ENCODE results near the gene UROC1. TPM values are rescaled to one million over a fixed set of nuclear protein-coding genes. Genes with fewer than 3 reads are reported as not detected.

The UROC1 gene
- total RNA-seq, 1 donor from 2014 or later, result not detected

- H3K27ac Mint-ChIP-seq, result no peak overlapping the region
- no peaks in the 10 kb centered on the region for H3K9me3 Mint-ChIP-seq
- H3K4me1 Mint-ChIP-seq, result no peaks in the 10 kb centered on the region
- intact Hi-C loops (cut with micrococcal nuclease), result no loop called here
- peaks cover 12% of the 10 kb centered on the region for H3K36me3 Mint-ChIP-seq (ENCODE audit: low read depth)
- H3K4me3 Mint-ChIP-seq, result no peak overlapping the region
- DNase-seq, result no peak
- no peaks in the 10 kb centered on the region for H3K27me3 Mint-ChIP-seq
Measured at GRCh38 chr3:126448136-126448892, 69.3 kb downstream of the UROC1 start.

DNA sequence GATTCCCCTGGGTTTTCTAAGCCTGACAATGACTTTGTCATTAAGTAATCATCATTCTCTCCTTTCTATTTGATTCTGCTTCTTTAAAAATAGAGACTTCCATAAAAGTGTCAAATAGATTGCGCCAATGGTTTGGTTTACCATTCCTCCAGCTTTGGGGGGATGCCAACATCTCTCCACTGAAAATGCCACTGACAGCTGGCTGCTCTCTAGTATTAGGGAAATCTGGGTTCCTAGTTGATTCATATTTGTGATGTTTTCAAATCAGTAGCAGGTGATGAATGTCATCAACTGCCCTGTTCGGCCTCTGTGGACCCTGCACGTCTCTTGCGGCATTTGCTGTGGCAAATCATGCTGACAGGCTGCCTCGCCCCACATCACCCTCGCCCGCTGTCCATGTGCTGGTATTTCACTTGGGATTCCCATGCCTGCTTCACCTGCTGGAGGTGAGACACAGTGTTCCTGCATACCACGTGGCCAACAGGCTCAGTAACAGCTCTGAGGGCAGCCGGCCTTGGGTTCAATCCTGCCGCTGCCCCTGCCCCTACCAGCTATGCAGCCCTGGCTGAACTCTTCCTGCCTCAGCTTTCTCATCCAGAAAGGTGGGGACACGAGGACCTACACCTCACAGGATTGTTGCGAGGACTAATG lies 70.0 kb downstream of the UROC1 start:
- Mint-ChIP-seq H3K36me3 (ENCODE audit: low read depth) (peaks cover 12% of the 10 kb centered on the region), H3K4me3 (no peak overlapping the region), H3K27me3 (no peaks in the 10 kb centered on the region), H3K4me1 (no peaks in the 10 kb centered on the region), H3K27ac (no peak overlapping the region), H3K9me3 (no peaks in the 10 kb centered on the region)
- DNase-seq, result no peak
- intact Hi-C loops (cut with micrococcal nuclease), result no loop called here

DNA sequence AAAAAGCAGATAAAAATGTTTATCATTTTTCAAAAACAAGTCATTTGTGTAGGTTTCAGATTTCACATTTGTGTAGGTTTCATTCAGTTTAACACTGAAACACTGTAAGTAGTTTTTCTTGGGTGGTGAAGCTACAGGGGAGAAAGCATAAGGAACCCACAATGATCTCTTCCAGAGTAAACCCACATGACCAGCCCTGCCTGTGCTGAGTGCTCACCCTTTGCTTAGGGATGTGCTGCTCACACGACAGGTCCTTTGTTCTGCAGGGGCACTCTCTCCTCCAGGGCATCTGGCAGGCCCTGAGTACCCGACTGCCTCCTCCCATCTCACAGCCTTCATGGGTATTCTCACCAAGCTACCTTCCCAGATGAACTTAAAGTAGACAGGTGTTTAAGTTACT lies 70.8 kb downstream of the UROC1 start:
- H3K4me3 Mint-ChIP-seq, result no peak overlapping the region
- no peaks in the 10 kb centered on the region for H3K4me1 Mint-ChIP-seq
- peaks cover 12% of the 10 kb centered on the region for H3K36me3 Mint-ChIP-seq (ENCODE audit: low read depth)
- intact Hi-C loops (cut with micrococcal nuclease), result no loop called here
- H3K27me3 Mint-ChIP-seq, result no peaks in the 10 kb centered on the region
- no peak for DNase-seq
- peak overlapping the region; percentile 5 for H3K27ac Mint-ChIP-seq
- H3K9me3 Mint-ChIP-seq, result no peaks in the 10 kb centered on the region

DNA sequence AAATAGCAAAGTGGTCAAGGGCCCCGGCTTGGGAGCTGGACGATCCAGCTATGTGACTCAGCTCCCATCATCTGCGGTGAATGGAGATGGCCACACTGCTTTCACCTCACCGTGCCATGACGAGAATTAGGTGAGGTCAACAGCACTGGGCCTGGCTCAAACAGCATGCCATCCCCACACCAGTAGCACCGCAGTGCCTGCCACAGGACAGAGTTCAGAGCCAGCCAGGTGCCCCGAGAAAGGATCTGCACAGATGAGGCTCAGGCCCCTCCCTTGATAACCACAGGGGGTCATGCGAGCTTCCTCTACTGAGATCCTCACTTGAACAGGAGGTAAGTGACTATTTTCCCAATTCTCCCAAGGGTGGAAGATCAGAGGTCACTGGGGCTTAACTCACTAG lies 71.3 kb downstream of the UROC1 start:
- Mint-ChIP-seq H3K36me3 (ENCODE audit: low read depth) (peaks cover 7% of the 10 kb centered on the region), H3K4me1 (no peaks in the 10 kb centered on the region), H3K27ac (no peak overlapping the region), H3K4me3 (no peak overlapping the region), H3K27me3 (no peaks in the 10 kb centered on the region), H3K9me3 (no peaks in the 10 kb centered on the region)
- intact Hi-C loops (cut with micrococcal nuclease), result no loop called here
- DNase-seq, result no peak

GRCh38 chr3:126445506-126445905 lies 72.1 kb downstream of the UROC1 start:
- Mint-ChIP-seq H3K27ac (no peak overlapping the region), H3K9me3 (no peaks in the 10 kb centered on the region), H3K36me3 (ENCODE audit: low read depth) (peaks cover 7% of the 10 kb centered on the region), H3K4me1 (no peaks in the 10 kb centered on the region), H3K4me3 (no peak overlapping the region), H3K27me3 (no peaks in the 10 kb centered on the region)
- intact Hi-C loops (cut with micrococcal nuclease), result no loop called here
- DNase-seq, result no peak

DNA sequence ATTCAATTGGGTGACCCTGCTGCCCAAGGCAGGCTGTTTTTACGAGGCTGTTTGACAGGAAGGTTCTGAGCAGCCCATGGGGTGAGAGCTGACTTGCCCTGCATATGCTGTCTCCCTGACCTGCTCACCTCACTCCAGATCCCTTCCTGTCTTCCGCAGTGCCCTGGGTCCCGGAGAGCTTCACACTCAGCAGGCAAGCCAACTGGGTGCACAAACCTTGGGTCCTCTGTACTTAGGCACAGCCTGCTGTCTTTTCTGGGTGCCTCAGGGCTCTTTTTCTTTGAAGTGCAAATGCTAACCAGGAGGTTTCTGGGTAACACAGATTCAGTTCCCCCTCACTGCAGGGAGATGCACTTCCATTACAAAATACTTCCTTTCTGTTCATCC lies 74.7 kb downstream of the UROC1 start:
- no peak overlapping the region for H3K27ac Mint-ChIP-seq

GRCh38 chr3:126442094-126442855 lies 75.3 kb downstream of the UROC1 start:
- Mint-ChIP-seq H3K36me3 (ENCODE audit: low read depth) (peaks cover 6% of the 10 kb centered on the region), H3K4me3 (no peak overlapping the region), H3K9me3 (no peaks in the 10 kb centered on the region), H3K4me1 (no peaks in the 10 kb centered on the region), H3K27ac (no peak overlapping the region), H3K27me3 (no peaks in the 10 kb centered on the region)
- intact Hi-C loops (cut with micrococcal nuclease), result no loop called here
- DNase-seq, result no peak

More for the DNA sequence above, 74.7 kb downstream of the UROC1 start:
- DNase-seq, result no peak
- H3K9me3 Mint-ChIP-seq, result no peaks in the 10 kb centered on the region
- peaks cover 6% of the 10 kb centered on the region for H3K36me3 Mint-ChIP-seq (ENCODE audit: low read depth)
- H3K27me3 Mint-ChIP-seq, result no peaks in the 10 kb centered on the region
- no peak overlapping the region for H3K4me3 Mint-ChIP-seq
- intact Hi-C loops (cut with micrococcal nuclease), result no loop called here
- H3K4me1 Mint-ChIP-seq, result no peaks in the 10 kb centered on the region

GRCh38 chr3:126441256-126441880 lies 76.2 kb downstream of the UROC1 start:
- intact Hi-C loops (cut with micrococcal nuclease), result no loop called here
- H3K9me3 Mint-ChIP-seq, result no peaks in the 10 kb centered on the region
- DNase-seq, result no peak
- H3K4me3 Mint-ChIP-seq, result no peak overlapping the region
- no peaks in the 10 kb centered on the region for H3K27me3 Mint-ChIP-seq
- H3K27ac Mint-ChIP-seq, result no peak overlapping the region
- no peaks in the 10 kb centered on the region for H3K4me1 Mint-ChIP-seq
- H3K36me3 Mint-ChIP-seq (ENCODE audit: low read depth), result peaks cover 4% of the 10 kb centered on the region

GRCh38 chr3:126440709-126440995 lies 76.9 kb downstream of the UROC1 start:
- DNase-seq, result no peak
- H3K27me3 Mint-ChIP-seq, result no peaks in the 10 kb centered on the region
- no peak overlapping the region for H3K4me3 Mint-ChIP-seq
- H3K4me1 Mint-ChIP-seq, result no peaks in the 10 kb centered on the region
- H3K9me3 Mint-ChIP-seq, result no peaks in the 10 kb centered on the region
- no peak overlapping the region for H3K27ac Mint-ChIP-seq
- intact Hi-C loops (cut with micrococcal nuclease), result no loop called here
- peaks cover 4% of the 10 kb centered on the region for H3K36me3 Mint-ChIP-seq (ENCODE audit: low read depth)

DNA sequence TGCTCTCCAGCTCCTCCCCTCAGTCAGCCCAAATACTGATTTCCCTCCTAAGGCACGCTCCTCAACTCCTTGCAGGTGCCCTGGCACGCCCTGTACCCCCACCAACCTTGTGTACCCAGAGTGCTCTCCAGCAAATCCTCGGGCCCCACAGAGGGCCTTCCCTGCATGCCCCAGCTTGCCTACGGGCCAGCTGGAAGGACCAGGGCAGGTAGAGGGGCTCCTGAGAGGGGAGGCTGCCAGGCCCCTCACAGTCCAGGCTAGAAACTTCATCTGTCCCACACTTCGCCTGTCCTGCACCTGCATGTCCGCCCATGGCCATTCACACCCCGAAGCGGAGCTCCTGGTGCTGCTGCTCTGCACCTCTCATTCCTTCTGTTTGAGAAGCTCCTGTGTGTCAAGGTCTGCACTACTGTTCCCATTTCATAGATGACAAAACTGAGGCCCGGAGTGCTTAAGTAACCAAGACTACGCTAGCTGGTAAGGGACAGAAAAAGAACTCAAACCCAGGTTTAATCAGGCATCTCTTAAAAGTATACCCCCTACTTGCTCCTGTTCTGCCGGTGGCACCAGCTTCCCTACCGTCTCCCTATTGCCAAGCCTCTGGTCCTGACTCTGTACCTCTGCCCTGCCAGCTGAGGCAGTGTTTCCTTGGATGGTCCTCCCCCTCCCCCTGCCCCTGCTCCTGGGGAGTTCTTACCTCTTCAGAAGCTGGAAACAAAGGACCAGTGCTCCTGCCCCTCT lies 77.4 kb downstream of the UROC1 start:
- Mint-ChIP-seq H3K36me3 (ENCODE audit: low read depth) (peaks cover 4% of the 10 kb centered on the region), H3K27ac (peak overlapping the region; percentile 60), H3K4me1 (no peaks in the 10 kb centered on the region), H3K9me3 (no peaks in the 10 kb centered on the region), H3K27me3 (no peaks in the 10 kb centered on the region), H3K4me3 (no peak overlapping the region)
- intact Hi-C loops (cut with micrococcal nuclease), result no loop called here
- DNase-seq, result no peak

DNA sequence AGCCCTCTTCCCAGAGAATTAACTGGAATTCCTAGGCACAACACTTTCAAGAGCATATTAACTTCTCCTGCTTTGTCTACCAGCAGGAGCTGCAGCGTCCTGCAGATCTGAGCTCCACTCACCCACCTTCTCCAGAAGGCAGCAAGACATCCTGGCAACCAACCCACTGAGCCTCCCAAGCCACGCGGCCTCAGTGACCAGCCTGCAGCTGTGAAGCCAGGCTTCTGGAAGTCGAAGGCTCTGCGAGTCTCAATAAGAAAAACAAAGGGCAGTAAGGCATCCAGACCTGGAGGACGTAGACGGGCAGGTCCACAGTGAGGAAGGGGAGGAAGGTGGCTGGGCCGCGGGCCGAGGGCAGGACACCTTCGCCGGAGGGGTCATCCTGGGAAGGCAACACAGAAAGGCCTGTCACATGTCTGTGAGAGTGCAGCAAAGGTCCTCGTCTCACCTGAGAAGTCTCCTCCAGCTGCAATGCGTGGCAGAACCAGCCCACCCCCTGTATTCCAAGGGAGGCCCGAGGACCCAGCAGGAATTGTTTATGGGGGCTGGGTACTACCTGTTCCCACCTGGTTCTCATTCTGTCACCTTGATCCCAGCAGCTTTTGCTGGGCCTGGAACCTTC lies 78.1 kb downstream of the UROC1 start:
- Mint-ChIP-seq H3K9me3 (no peaks in the 10 kb centered on the region), H3K27ac (no peak overlapping the region), H3K4me3 (no peak overlapping the region), H3K36me3 (ENCODE audit: low read depth) (peaks cover 4% of the 10 kb centered on the region), H3K27me3 (no peaks in the 10 kb centered on the region), H3K4me1 (no peaks in the 10 kb centered on the region)
- intact Hi-C loops (cut with micrococcal nuclease), result no loop called here
- DNase-seq, result no peak

- no peak for DNase-seq
- intact Hi-C loops (cut with micrococcal nuclease), result no loop called here
- H3K27ac Mint-ChIP-seq, result no peak overlapping the region
- H3K4me1 Mint-ChIP-seq, result no peaks in the 10 kb centered on the region
- no peak overlapping the region for H3K4me3 Mint-ChIP-seq
- H3K36me3 Mint-ChIP-seq (ENCODE audit: low read depth), result peaks cover 4% of the 10 kb centered on the region
- H3K9me3 Mint-ChIP-seq, result no peaks in the 10 kb centered on the region
- H3K27me3 Mint-ChIP-seq, result no peaks in the 10 kb centered on the region
Measured at GRCh38 chr3:126438746-126439145, 78.8 kb downstream of the UROC1 start.

DNA sequence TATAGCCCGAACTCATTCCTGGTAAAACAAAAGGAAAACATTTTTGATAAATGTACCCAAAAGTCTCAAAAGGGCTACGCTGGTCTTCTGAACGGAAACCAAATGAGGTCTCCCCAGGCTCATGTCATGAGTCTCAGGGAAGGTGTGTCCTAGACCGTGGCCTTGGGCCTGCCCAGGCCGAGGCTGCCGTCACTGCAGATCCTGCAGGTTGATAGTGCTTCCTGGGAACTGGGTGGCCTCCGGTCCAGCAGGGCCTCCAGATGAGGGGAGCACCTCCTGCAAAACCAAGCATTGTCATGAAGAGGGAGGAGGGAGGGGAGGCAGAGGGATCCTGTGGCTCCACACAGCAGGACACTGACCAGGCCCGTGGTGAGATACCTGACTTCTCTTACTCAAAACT lies 79.4 kb downstream of the UROC1 start:
- intact Hi-C loops (cut with micrococcal nuclease), result no loop called here
- H3K27me3 Mint-ChIP-seq, result no peaks in the 10 kb centered on the region
- no peaks in the 10 kb centered on the region for H3K4me1 Mint-ChIP-seq
- peaks cover 5% of the 10 kb centered on the region for H3K36me3 Mint-ChIP-seq (ENCODE audit: low read depth)
- no peak overlapping the region for H3K4me3 Mint-ChIP-seq
- no peaks in the 10 kb centered on the region for H3K9me3 Mint-ChIP-seq
- no peak overlapping the region for H3K27ac Mint-ChIP-seq
- DNase-seq, result no peak

Measured in activated CD4-positive, alpha-beta T cell treated with anti-CD3 and anti-CD28 coated beads, Interleukin-2, amount 10 ng/mL, durations not matched to agents 24 days and 14 days (primary cell).